A375 (cell line): ENCODE data around the gene AFAP1. TPM values are rescaled to one million over a fixed set of nuclear protein-coding genes. Genes with fewer than 3 reads are reported as not detected.

Experiments
- total RNA-seq: library from RNA; depleted of rRNA; stranded (reverse); fragments of >200 nt; shearing (Covaris generic); gene quantifications from 2 replicates; pipeline ENCODE4 v1.2.3, GENCODE V29; 2014; rRNA removed

The AFAP1 gene
- 73.9 and 75.3 TPM in 2 replicates for total RNA-seq

GRCh38 chr4:7939377-7940108 is at the start of gene AFAP1:
TSS of gene AFAP1 (minus strand) at chr4:7939861. CDS start at chr4:7872078, 67,783 bp downstream.

Other genes starting within 250 kb of the AFAP1 start
- 0.13 TPM in 1 of 2 replicates, not detected in the other for gene ABLIM2, start 219.0 kb upstream of the AFAP1 start, total RNA-seq